Gastrocnemius medialis (tissue), 4 donors: ENCODE data around the gene BEST3.

Experiments
- CTCF ChIP-seq, 5 experiments: fragments of 450-650 bp in 3 of 5; fragments of 200-600 bp in 2 of 5; sonication (generic) in 2 of 5; IDR thresholded peaks in 4 of 5; conservative IDR thresholded peaks in 1 of 5; 1 replicate in 4 of 5; 2 replicates in 1 of 5; pipeline ENCODE4 v1.5.1; 2016 to 2019; ENCODE audit warnings: antibody characterized with exemption in 5 of 5, mild to moderate bottlenecking in 3 of 5, moderate library complexity in 3 of 5
- POLR2A ChIP-seq, 2 donors: fragments of 450-650 bp; IDR thresholded peaks; one replicate each; pipeline ENCODE4 v1.6.1; 2017; ENCODE audit warnings: antibody characterized with exemption in 2 of 2, mild to moderate bottlenecking in 2 of 2, moderate library complexity in 2 of 2

GRCh38 chr12:69630191-69630590, 68.9 kb downstream of the BEST3 start:
- TF ChIP-seq CTCF (IDR thresholded peaks at IDR 0.05 in 4 of 5, conservative IDR thresholded peaks at IDR 0.05 in 1 of 5) (peak in 1 of 5 experiments; percentile 22), POLR2A (IDR thresholded peaks at IDR 0.05) (no peak)
